GM12878 (cell line): ENCODE measurements around the gene GEMIN7. TPM values are rescaled to one million over a fixed set of nuclear protein-coding genes. Genes with fewer than 3 reads are reported as not detected.

Experiments
- ATAC-seq: fragments of 200-7000 bp; cut with Tn5 transposase; 3 replicates; pipeline ENCODE4 v1.9.1; 2020; ENCODE audit warnings: mild to moderate bottlenecking, moderate library complexity
- BruUV-seq: library from RNA; stranded (reverse); fragments of 400-500 nt; replicated peaks from 2 replicates; lab custom pipeline; 2021; lab: Mats Ljungman, UMichigan
- CTCF ChIA-PET: fragments of 300-600 bp; sonication (Branson Sonifier 250); formaldehyde crosslinking; extraction: SDS; loops from one replicate; lab custom pipeline; 2021; ENCODE audit warnings: inconsistent platforms; lab: Yijun Ruan, JAX
- POLR2A ChIA-PET: fragments of 350-600 bp; formaldehyde crosslinking; extraction: SDS; loops from one replicate; lab custom pipeline; 2021; ENCODE audit warnings: inconsistent platforms; lab: Charles Lee
- RAD21 ChIA-PET: fragments of 300-600 bp; sonication (Branson Sonifier 250); formaldehyde crosslinking; loops from one replicate; lab custom pipeline; 2023; ENCODE audit warnings: antibody characterized with exemption; ENCODE audit not compliant: unreplicated experiment; lab: Charles Lee
- SMC1A ChIA-PET: fragments of 300-600 bp; sonication (Branson Sonifier 250); formaldehyde crosslinking; loops from one replicate; lab custom pipeline; 2023; ENCODE audit not compliant: unreplicated experiment, uncharacterized antibody; lab: Charles Lee
- DNase-seq: peaks from one replicate; pipeline ENCODE4 v3.0.0-alpha.2; 2011; ENCODE audit warnings: low read depth, low spot score
- FAIRE-seq: peaks from 3 replicates; lab custom pipeline; 2011; peaks lifted over from hg19 to GRCh38; lab: Jason Lieb, UNC
- H2AFZ ChIP-seq: 2 replicates; pipeline ENCODE4 v1.6.0; 2011; ENCODE audit warnings: low read depth, low read length, control low read depth; ENCODE audit not compliant: control insufficient read depth
- H3K27ac ChIP-seq: 2 replicates; pipeline ENCODE4 v1.5.1; 2011; ENCODE audit warnings: control low read depth; ENCODE audit not compliant: control insufficient read depth, insufficient read depth
- H3K27me3 ChIP-seq, 2 experiments: replicated peaks in 1 of 2; 2 replicates each; pipeline versions ENCODE4 v1.6.0 to v1.6.1; 2011; ENCODE audit warnings: low read length in 1 of 2; ENCODE audit not compliant: control insufficient read depth in 2 of 2, insufficient read depth in 2 of 2
- H3K36me3 ChIP-seq, 2 experiments: 2 replicates each; pipeline ENCODE4 v1.5.1; 2011; ENCODE audit warnings: low read length in 1 of 2; ENCODE audit not compliant: control insufficient read depth in 2 of 2, insufficient read depth in 2 of 2
- H3K4me1 ChIP-seq: 2 replicates; pipeline ENCODE4 v1.6.1; 2011; ENCODE audit warnings: mild to moderate bottlenecking, low read length, moderate library complexity, mixed read lengths; ENCODE audit not compliant: control insufficient read depth, insufficient read depth
- H3K4me2 ChIP-seq: 2 replicates; pipeline ENCODE4 v1.6.0; 2011; ENCODE audit warnings: control low read depth; ENCODE audit not compliant: control insufficient read depth, insufficient read depth
- H3K4me3 ChIP-seq: fragments of 200-600 bp; sonication (generic); 2 replicates; pipeline ENCODE4 v1.5.1; 2016
- H3K79me2 ChIP-seq: 2 replicates; pipeline ENCODE4 v1.6.0; 2011; ENCODE audit warnings: low read length; ENCODE audit not compliant: control insufficient read depth, insufficient read depth
- H3K9ac ChIP-seq: 2 replicates; pipeline ENCODE4 v1.8.0; 2011; ENCODE audit warnings: low read length, control low read depth, mixed read lengths; ENCODE audit not compliant: control insufficient read depth, insufficient read depth
- H3K9me3 ChIP-seq: replicated peaks from 3 replicates; pipeline ENCODE4 v1.5.1; 2011; ENCODE audit warnings: mild to moderate bottlenecking, low read length; ENCODE audit not compliant: control insufficient read depth, insufficient read depth
- H4K20me1 ChIP-seq: 2 replicates; pipeline ENCODE4 v1.6.0; 2011; ENCODE audit not compliant: control insufficient read depth, insufficient read depth
- KAT2A ChIP-seq: conservative IDR thresholded peaks from 2 replicates; pipeline ENCODE4 v1.6.1; 2011; ENCODE audit warnings: low read depth, low read length; ENCODE audit not compliant: control insufficient read depth
- SPI1 ChIP-seq: IDR thresholded peaks from 2 replicates; pipeline ENCODE4 v1.6.1; 2011; ENCODE audit warnings: low read depth, mild to moderate bottlenecking, low read length, moderate library complexity, borderline replicate concordance; ENCODE audit not compliant: insufficient read depth
- WGBS: methylation state at CpG from one replicate; pipeline ENCODE4 v1.1.6; 2016; ENCODE audit warnings: low lambda C conversion rate; ENCODE audit not compliant: insufficient replicate concordance, insufficient coverage; ENCODE audit errors: missing lambda C conversion rate; 5-methylcytosine and 5-hydroxymethylcytosine counted together
- in situ Hi-C: fragments of 300-500 bp; cut with MboI; formaldehyde crosslinking; loops from 9 replicates; pipeline ENCODE4 v1.14.3; 2018; ENCODE audit warnings: mixed read lengths
- intact Hi-C: fragments of 100-400 bp; cut with micrococcal nuclease; formaldehyde crosslinking; loops from one replicate; pipeline ENCODE4 v1.14.2; 2022; ENCODE audit not compliant: unreplicated experiment
- polyA plus RNA-seq, 11 experiments: library from polyadenylated mRNA; depleted of rRNA in 4 of 11; unstranded in 6 of 11; stranded (reverse) in 5 of 11; fragments of >200 nt; fragmentation: Nextera tagmentation in 4 of 11; fragmentation: Illumina TruSeq in 1 of 11; extraction: Ambion mirVana in 4 of 11; extraction: Trizol in 1 of 11; gene quantifications; 1 replicate in 1 of 11; 2 replicates in 10 of 11; pipeline versions ENCODE4 v1.2.1 to v1.2.3, GENCODE V29; 2011 to 2016; ENCODE audit warnings: inconsistent platforms in 2 of 11, missing spikeins in 2 of 11, low read depth in 1 of 11
- total RNA-seq, 4 experiments: library from RNA; depleted of rRNA in 3 of 4; stranded (reverse); fragments of >200 nt in 3 of 4; fragmentation: Illumina TruSeq in 1 of 4; extraction: Trizol in 1 of 4; gene quantifications; 2 replicates each; pipeline versions ENCODE4 v1.2.1 to v1.2.3, GENCODE V29; 2013 to 2021
- TF ChIP-seq, protein P1 (sequence below): fragments of 450-650 bp; IDR thresholded peaks from 2 replicates; pipeline ENCODE4 v1.6.1; 2016; ENCODE audit warnings: mild to moderate bottlenecking

GEMIN7 gene
- total and polyA plus RNA-seq, 10 of the 15 experiments (the other 5 are each of a cell fraction or from before 2014, with no cell fraction given) = 21.1 to 76.7 (median 44.9) TPM

DNA sequence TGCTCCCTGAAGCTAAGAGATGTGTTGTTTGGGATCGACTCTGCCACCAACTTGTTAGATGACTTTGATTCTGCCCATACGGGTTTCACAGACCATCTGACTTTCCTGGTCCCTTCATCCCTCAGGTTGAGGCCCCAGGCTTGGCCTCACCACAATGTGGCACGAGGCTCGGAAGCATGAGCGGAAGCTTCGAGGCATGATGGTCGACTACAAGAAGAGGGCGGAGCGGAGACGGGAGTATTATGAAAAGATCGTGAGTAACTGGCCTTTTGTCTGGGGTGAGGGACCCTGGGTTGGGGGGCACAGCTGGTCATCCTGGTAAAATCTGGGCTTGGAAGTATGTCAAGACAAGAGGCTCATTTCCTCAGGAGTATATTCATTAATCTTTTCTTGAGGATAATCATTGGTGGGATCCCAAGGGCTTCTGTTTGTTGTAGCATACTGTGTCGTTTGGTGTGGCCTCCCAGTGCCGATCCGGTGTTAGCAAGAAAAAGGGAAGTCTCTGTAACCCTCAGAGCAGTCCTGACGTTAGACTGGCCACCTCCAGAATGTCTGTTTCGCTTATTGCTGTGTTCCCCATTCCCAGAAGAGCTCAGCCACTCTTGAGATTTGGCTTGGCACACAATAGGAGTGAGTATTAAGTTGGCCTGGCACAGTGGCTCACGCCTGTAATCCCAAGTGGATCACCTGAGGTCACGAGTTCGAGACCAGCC lies 38.8 kb upstream of the GEMIN7 start:
- H3K27me3 ChIP-seq = no peaks in the 10 kb centered on the region
- H3K9ac ChIP-seq = peak overlapping the region; percentile 95; the same call in 1 of the 2 replicates
- peak overlapping the region; percentile 73 for H3K4me2 ChIP-seq
- in situ Hi-C loops (no loop called here), intact Hi-C loops (no loop called here)
- ChIA-PET POLR2A (interaction anchor here (0.6 to 1.9 kb wide), 10 partner anchors 9 to 136 kb away, joined by 3 to 9 read pairs (median 5); partner anchors contain the start of genes CLPTM1, PPP1R37 and ZNF296), CTCF (interaction anchor here (1.1 to 2.9 kb wide), 8 partner anchors 11 to 147 kb away, joined by 3 to 14 read pairs (median 4); no protein-coding TSS in a partner anchor), SMC1A (interaction anchor here (0.6 to 2.8 kb wide), 13 partner anchors 7 to 269 kb away, joined by 3 to 10 read pairs (median 4); partner anchors contain the start of gene CLPTM1), RAD21 (interaction anchor here (0.8 to 3.3 kb wide), 7 partner anchors 9 to 50 kb away, joined by 3 to 21 read pairs (median 5); no protein-coding TSS in a partner anchor)
- TF ChIP-seq KAT2A (no peak), SPI1 (peak; percentile 84)
- TF ChIP-seq, protein P1, sequence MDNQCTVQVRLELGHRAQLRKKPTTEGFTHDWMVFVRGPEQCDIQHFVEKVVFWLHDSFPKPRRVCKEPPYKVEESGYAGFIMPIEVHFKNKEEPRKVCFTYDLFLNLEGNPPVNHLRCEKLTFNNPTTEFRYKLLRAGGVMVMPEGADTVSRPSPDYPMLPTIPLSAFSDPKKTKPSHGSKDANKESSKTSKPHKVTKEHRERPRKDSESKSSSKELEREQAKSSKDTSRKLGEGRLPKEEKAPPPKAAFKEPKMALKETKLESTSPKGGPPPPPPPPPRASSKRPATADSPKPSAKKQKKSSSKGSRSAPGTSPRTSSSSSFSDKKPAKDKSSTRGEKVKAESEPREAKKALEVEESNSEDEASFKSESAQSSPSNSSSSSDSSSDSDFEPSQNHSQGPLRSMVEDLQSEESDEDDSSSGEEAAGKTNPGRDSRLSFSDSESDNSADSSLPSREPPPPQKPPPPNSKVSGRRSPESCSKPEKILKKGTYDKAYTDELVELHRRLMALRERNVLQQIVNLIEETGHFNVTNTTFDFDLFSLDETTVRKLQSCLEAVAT = peak; percentile 59
- H3K36me3 ChIP-seq = peaks cover 10 to 35% of the 10 kb centered on the region in 2 experiments; a peak in 2 of 4 replicates
- H3K79me2 ChIP-seq = peaks cover 49% of the 10 kb centered on the region
- peaks cover 10% of the 10 kb centered on the region for H3K4me1 ChIP-seq
- 70% methylated on average over 19 of the region's 19 CpGs for WGBS
- H3K9me3 ChIP-seq = no peaks in the 10 kb centered on the region
- H4K20me1 ChIP-seq = peaks cover 7% of the 10 kb centered on the region; the same call in 1 of the 2 replicates
- FAIRE-seq (peak; percentile 54), DNase-seq (no peak), ATAC-seq (0 out of 3 replicates have a peak, but pooled peaks have one; percentile 7)
- TSS peak; percentile 72 for BruUV-seq
- peak overlapping the region; percentile 76 for H3K4me3 ChIP-seq
- no peak overlapping the region for H3K27ac ChIP-seq
- H2AFZ ChIP-seq = no peak overlapping the region
